ENCODE results near the gene MYOT.

- TF ChIP-seq SMAD4 (CRISPR knock-in tag; IDR thresholded peaks at IDR 0.05) = no peak
- TF ChIP-seq CTCF (IDR thresholded peaks at IDR 0.05) = no peak
- no peak for TF ChIP-seq STAT6 (CRISPR knock-in tag; conservative IDR thresholded peaks at IDR 0.05; ENCODE audit: low read depth)
- no peak for TF ChIP-seq ATF2 (CRISPR knock-in tag; IDR thresholded peaks at IDR 0.05; ENCODE audit: borderline replicate concordance, low read depth)
- no peak for TF ChIP-seq ZNF396 (CRISPR knock-in tag; IDR thresholded peaks at IDR 0.05; ENCODE audit: borderline replicate concordance)
- TF ChIP-seq SMAD3 (CRISPR knock-in tag; IDR thresholded peaks at IDR 0.05; ENCODE audit: borderline replicate concordance) = no peak
Observed at GRCh38 chr5:137828664-137829063, 39.0 kb upstream of the MYOT start.
